HL-60/S4 treated with phorbol 12-myristate 13-acetate at 8.2 ng/mL for 4 days and 3 days (cell line): Measurements from ENCODE around the gene APEH.

Experiments
- in situ Hi-C: fragments of 300-500 bp; cut with MboI; formaldehyde crosslinking; loops from 2 replicates; pipeline ENCODE4 v1.15.0; 2022; ENCODE audit warnings: low sequenced_read_pairs

The APEH gene

GRCh38 chr3:49650177-49650576 is 24.0 kb upstream of the APEH start:
- in situ Hi-C loops, result loop anchor here (25.0 kb wide), 1 partner anchor 88 kb away; the partner anchor contains the start of gene BSN

DNA sequence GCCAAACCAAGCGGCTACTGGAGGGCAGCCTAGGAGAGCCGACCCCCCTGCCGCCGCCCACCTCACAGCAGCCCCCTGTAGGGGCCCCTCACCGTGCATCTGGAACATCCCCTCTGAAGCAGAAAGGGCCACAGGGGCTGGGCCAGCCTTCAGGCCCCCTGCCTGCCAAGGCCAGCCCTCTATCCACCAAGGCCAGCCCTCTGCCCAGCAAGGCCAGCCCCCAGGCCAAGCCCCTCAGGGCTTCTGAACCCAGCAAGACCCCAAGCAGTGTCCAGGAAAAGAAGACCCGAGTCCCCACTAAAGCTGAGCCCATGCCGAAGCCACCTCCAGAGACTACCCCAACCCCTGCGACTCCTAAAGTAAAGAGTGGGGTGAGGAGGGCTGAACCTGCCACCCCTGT is 23.5 kb upstream of the APEH start:
- in situ Hi-C loops, result loop anchor here (25.0 kb wide), 1 partner anchor 88 kb away; the partner anchor contains the start of gene BSN

DNA sequence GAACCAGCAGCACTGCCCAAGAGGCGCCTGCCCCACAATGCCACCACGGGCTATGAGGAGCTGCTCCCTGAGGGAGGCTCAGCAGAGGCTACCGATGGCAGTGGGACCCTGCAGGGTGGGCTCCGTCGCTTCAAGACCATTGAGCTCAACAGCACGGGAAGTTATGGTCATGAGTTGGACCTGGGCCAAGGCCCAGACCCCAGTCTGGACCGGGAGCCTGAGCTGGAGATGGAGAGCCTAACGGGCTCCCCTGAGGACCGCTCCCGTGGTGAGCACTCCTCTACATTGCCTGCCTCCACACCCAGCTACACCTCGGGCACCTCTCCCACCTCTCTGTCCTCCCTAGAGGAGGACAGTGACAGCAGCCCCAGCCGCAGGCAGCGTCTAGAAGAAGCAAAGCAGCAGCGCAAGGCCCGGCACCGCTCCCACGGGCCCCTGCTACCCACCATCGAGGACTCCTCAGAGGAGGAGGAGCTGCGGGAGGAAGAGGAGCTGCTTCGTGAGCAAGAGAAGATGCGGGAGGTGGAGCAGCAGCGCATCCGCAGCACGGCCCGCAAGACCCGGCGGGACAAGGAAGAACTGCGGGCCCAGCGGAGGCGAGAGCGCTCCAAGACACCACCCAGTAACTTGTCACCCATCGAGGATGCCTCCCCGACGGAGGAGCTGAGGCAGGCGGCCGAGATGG is 21.8 kb upstream of the APEH start:
- in situ Hi-C loops, result loop anchor here (25.0 kb wide), 1 partner anchor 90 kb away; the partner anchor contains the start of gene BSN

DNA sequence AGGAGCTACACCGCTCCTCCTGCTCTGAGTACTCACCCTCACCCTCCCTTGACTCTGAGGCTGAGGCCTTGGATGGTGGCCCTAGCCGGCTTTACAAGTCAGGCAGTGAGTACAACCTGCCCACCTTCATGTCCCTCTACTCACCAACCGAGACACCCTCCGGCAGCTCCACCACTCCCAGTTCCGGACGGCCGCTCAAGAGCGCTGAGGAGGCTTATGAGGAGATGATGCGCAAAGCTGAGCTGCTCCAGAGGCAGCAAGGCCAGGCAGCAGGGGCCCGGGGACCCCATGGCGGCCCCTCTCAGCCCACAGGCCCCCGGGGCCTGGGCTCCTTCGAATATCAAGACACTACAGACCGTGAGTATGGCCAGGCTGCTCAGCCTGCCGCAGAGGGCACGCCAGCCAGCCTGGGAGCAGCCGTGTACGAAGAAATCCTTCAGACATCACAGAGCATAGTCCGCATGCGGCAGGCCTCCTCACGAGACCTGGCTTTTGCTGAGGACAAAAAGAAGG is 21.2 kb upstream of the APEH start:
- in situ Hi-C loops, result loop anchor here (25.0 kb wide), 1 partner anchor 91 kb away; the partner anchor contains the start of gene BSN

DNA sequence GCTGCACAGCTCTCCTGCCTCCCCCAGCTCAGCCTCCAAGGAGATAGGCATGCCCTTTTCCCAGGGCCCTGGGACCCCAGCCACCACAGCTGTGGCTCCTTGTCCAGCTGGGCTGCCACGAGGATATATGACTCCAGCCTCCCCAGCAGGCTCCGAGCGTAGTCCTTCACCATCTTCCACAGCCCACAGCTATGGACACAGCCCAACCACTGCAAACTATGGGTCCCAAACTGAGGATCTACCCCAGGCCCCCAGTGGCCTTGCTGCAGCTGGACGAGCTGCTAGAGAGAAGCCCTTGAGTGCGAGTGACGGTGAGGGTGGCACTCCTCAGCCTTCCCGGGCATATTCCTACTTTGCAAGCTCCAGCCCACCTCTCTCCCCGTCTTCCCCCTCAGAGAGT is 20.5 kb upstream of the APEH start:
- in situ Hi-C loops, result loop anchor here (25.0 kb wide), 1 partner anchor 91 kb away; the partner anchor contains the start of gene BSN

- in situ Hi-C loops, result loop anchor here (25.0 kb wide), 1 partner anchor 92 kb away; the partner anchor contains the start of gene BSN
Observed at GRCh38 chr3:49654176-49654825, 19.9 kb upstream of the APEH start.

GRCh38 chr3:49654955-49655556 is 19.1 kb upstream of the APEH start:
- in situ Hi-C loops, result loop anchor here (25.0 kb wide), 1 partner anchor 93 kb away; the partner anchor contains the start of gene BSN

DNA sequence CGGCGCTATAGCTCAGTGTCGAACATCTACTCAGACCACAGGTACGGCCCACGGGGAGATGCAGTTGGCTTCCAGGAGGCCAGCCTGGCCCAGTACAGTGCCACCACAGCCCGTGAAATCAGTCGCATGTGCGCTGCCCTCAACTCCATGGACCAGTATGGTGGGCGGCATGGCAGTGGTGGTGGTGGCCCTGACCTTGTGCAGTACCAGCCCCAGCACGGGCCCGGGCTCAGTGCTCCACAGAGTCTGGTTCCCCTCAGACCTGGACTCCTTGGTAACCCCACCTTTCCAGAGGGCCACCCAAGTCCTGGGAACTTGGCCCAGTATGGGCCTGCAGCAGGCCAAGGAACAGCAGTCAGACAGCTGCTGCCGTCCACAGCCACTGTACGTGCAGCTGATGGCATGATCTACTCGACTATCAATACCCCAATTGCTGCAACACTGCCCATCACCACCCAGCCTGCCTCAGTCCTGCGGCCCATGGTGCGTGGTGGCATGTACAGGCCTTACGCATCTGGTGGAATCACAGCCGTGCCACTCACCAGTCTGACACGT is 18.3 kb upstream of the APEH start:
- in situ Hi-C loops, result loop anchor here (25.0 kb wide), 1 partner anchor 94 kb away; the partner anchor contains the start of gene BSN

- in situ Hi-C loops, result loop anchor here (25.0 kb wide), 1 partner anchor 94 kb away; the partner anchor contains the start of gene BSN
Observed at GRCh38 chr3:49656541-49657112, 17.5 kb upstream of the APEH start.

DNA sequence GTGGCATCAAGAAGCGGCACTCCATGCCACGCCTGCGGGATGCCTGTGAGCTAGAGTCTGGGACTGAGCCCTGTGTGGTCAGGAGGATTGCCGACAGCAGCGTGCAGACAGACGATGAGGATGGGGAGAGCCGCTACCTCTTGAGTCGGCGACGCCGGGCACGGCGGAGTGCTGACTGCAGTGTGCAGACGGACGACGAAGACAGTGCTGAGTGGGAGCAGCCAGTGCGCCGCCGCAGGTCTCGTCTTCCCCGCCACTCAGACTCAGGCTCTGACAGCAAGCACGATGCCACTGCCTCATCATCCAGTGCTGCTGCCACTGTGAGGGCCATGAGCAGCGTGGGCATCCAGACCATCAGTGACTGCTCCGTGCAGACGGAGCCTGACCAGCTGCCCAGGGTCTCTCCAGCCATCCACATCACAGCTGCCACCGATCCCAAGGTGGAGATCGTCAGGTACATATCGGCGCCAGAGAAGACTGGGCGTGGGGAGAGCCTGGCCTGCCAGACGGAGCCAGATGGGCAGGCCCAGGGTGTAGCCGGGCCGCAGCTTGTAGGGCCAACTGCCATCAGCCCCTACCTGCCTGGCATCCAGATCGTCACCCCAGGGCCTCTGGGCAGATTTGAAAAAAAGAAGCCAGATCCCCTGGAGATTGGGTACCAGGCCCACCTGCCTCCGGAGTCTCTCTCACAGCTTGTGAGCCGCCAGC is 16.8 kb upstream of the APEH start:
- in situ Hi-C loops, result loop anchor here (25.0 kb wide), 1 partner anchor 95 kb away; the partner anchor contains the start of gene BSN

DNA sequence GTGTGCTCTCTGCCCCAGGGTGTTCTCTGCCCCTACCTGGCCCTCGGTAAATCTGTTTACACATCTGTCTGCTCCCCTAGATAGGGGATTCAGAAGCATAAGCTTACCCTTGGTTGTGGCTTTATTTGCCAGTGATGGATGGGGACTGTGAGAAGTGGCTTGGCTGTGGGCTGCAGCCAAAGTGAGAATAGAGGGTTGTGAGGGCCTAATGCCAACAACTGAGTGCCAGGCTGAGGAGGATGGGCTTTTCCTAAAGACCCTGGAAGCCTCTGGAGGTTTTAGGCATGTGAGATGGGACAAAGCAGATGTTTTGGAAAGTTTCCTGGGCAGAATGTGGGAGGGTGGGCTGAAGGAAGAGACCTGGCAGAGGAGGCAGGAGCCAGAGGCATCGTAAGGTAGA is 15.4 kb upstream of the APEH start:
- in situ Hi-C loops, result loop anchor here (25.0 kb wide), 1 partner anchor 96 kb away; the partner anchor contains the start of gene BSN

DNA sequence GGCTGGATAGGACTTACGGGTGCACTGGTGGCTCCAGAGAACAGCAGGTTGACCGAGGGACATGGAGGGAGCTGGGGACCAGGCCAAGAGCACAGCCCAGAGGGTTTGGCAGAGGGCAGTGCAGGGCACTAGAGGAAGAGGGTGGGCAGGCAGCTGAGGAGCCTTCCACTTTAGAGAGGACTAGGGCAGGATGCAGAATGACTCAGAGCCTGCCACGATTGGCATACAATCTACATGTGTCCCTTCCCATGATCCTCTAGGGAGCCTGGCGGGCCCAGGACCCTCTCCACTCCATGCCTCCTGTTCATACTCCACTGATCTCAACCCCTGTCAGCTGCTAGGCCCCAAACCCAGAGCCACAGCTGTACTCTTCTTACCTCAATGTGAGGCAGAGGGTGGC is 14.4 kb upstream of the APEH start:
- in situ Hi-C loops, result loop anchor here (25.0 kb wide), 1 partner anchor 97 kb away; the partner anchor contains the start of gene BSN

- in situ Hi-C loops, result loop anchor here (25.0 kb wide), 1 partner anchor 99 kb away; the partner anchor contains the start of gene BSN
Observed at GRCh38 chr3:49661281-49661680, 12.9 kb upstream of the APEH start.

GRCh38 chr3:49662021-49662420 is 12.1 kb upstream of the APEH start:
- in situ Hi-C loops, result loop anchor here (25.0 kb wide), 1 partner anchor 100 kb away; the partner anchor contains the start of gene BSN

- in situ Hi-C loops, result loop anchor here (25.0 kb wide), 1 partner anchor 101 kb away; the partner anchor contains the start of gene BSN
Observed at GRCh38 chr3:49662720-49663413, 11.3 kb upstream of the APEH start.

DNA sequence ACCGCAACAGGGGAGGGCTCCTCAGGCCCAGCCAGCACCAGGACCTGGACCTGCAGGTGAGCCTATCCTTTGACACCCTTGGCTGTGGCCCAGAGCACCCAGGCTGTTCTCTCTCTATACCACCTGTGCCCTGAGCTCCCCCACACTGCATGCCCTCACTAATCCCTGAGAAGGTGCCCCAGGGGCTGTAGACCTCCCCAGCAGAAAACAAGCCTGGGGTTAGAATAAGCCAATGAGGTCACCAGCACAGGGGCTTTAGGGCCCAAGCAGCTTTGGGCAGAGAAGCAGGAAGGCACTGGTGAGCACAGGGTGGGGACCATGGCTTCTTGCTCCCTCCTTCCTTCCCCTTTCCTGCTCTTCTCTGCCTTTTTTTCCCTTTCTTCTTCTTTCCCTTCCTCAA is 10.3 kb upstream of the APEH start:
- in situ Hi-C loops, result loop anchor here (25.0 kb wide), 1 partner anchor 102 kb away; the partner anchor contains the start of gene BSN

DNA sequence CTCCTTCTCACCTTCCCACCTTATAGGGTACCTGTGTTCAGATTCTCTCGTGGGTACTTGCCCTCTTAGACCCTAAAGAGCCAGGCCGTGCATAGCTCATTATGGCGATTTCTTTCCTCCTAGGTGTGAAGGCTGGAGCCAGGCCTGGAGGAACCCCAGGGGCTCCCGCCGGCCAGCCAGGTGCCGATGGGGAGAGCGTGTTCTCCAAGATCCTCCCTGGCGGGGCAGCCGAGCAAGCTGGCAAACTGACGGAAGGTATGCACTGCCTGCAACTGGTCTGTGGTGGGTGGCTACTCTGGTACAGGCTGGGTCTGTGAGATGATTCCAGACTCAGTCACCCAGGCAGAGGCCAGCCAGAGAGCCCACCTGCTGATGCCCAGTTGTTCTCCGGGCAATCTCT is 9.9 kb upstream of the APEH start:
- in situ Hi-C loops, result loop anchor here (25.0 kb wide), 1 partner anchor 102 kb away; the partner anchor contains the start of gene BSN

DNA sequence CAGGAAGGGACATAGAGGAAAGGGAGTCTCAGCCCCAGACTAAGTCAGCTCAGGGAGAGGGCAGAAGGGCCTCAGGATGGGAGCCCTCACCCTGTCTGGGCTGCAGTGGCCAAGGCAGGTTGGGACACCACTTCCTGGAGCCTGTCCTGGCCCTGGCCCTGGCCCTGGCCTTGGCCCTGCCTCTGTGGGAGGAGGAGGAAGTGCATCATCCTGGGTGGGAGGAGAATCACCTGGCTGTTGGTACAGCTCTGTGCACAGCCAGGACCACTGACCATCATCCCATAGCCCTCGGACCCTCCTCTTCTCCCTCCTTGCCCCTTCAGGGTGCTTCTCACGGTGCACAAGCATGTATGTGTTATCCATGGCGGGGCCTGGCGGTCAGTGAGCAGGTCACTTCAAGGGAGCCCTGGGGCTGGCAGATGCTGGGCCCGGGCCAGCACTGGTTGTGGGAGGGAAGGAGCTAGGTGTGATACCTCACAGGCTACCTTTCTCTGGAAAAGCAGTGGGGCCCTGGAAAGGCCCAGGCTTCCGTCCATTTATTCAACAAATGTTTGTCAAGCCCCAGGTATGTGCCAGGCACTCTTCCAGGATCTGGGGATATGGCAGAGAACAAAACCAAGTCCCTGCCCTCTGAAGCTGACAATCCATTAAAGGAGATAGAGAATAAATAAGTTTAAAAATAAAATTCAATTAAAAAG is 8.2 kb upstream of the APEH start:
- in situ Hi-C loops, result loop anchor here (25.0 kb wide), 1 partner anchor 104 kb away; the partner anchor contains the start of gene BSN
